HG03097 (cell line): ENCODE results near the gene CAV2.

Source experiments
- ATAC-seq: cut with Tn5 transposase; IDR thresholded peaks from one replicate; pipeline ENCODE4 v1.9.1; 2021; ENCODE audit not compliant: unreplicated experiment, low FRiP score

The CAV2 gene

DNA sequence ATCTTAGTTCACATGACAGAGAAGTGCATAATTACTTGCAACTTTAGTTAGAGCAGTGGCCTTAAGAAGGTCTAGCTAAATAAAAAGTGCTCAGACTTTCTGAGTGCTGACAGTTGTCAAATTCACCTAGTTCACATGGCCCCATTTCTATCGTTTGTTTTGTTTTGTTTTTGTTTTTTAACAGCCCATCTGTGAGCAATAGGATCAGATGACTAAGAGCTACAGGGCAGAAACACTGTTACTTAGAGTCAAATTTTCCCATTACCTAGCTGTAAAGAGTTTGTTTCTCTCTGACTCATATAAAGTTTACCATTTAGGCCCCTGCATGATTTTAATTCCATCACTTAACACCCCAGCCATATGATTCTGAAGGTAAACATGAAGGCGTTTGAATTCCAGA lies 44.1 kb downstream of the CAV2 start:
- no peak for ATAC-seq

DNA sequence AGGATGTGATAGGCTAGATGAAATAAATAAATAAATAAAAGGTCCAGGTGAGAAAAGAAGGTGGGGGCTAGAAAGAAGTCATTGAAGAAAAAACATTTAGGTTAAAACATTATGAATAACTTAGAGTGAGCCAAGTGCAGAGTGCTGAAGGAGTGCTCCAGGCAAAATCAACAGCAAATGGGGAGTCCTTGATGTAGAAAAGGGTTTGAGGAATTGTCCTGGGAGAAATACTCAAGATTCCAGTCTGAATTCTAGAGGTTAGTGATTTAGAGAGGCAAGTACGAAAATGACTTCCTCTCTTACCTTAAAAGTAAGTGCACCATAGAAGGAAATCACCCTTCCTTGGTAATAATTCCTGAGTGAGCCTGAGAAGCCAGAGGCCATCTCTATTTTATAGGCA lies 44.9 kb downstream of the CAV2 start:
- ATAC-seq: no peak

DNA sequence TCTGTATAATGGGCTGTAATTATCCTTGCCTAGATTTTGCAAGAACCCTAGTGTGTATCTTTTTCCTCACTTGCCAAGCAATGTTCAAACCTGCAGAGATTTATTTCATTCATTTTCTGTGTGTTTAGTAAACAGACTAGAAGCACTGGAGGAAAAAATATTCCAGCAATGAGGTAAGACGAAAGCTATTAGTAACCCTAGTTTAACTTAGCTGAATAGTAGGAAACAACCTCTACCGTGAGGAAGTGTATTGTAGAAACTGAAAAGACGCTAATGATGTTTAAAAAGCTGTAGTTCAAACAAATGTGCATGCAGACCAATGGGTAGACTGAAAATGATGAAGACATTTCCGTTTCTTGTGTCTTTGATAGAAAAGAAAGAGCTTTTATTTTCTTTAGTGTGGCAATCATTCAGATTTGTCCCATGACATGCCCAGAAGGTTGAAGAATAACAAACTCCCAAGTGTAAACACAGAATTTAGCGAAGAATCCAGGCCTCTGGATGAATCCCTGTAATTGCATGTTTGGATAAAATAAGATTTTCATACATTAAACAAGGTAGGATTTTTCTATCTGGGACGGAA lies 46.0 kb downstream of the CAV2 start:
- no peak for ATAC-seq

DNA sequence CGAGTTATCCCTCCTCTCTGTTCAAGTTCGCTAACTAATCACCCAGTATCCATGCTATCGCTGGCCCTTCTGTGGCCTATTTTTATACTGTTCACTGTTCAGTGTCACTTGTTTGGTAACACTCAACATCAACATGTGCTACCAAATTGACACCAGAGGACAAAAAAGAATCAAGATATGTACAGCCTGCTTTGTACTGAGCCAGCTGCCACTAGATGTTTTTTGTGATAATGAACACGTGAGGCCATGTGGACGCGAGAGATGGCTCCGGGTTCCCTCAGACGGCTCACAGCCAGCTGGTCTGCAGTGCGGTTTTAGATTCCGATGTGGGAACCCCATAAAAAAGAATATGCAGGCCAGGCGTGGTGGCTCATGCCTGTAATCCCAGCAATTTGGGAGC lies 46.5 kb downstream of the CAV2 start:
- no peak for ATAC-seq

DNA sequence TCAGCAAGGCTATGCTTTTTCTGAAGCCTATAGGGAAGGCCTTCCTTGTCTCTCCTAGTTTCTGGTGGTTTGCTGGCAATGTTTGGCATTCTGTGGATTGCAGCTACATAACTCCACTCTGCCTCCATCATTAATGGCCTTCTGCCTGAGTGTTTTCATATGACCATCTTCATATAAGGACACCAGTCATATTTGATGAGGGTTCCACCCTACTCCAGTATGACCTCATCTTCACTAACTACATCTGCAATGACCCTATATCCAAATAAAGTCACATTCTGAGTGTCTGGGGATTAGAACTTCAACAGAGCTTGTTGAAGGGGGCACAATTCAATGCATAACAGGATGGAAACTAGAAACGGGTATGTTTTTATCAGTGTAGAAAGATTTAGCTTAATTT lies 47.4 kb downstream of the CAV2 start:
- no peak for ATAC-seq

DNA sequence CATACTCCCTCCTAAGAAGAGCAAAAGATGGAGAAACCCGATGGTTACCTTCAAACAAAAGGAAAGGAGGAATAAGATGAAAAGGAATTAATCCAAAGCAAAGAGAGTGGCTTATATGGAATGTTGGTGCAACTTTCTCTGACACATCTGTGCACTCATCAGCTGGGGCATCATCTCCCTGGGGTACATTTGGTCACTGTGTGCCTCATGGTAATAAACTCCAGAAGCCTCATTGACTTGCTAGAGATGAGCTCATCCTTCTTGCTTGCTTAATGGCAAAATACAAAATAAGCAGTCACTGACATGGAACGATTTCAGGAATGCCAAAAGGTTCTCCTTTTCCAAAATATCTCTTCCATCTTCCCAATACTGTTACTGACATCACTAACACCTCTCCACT lies 47.8 kb downstream of the CAV2 start:
- ATAC-seq: no peak

DNA sequence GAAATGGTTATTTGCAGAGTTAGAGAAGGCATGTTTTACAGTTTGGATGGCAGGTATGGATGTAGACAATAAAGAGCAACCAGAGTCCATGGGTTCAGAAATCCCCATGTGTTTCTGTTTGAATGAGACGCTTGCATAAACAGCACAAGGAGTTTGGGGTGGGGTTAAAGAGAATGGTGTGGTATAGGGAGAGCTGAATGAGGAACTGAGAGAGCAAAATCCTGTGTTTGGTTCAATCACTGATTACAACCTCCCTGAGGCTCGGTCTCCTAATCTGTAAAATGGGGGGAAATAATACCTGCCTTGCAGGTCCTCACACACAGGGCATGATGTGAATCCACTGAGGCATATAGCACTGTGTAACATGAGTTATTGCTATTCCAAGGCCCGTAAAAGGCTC lies 49.0 kb downstream of the CAV2 start:
- no peak for ATAC-seq

DNA sequence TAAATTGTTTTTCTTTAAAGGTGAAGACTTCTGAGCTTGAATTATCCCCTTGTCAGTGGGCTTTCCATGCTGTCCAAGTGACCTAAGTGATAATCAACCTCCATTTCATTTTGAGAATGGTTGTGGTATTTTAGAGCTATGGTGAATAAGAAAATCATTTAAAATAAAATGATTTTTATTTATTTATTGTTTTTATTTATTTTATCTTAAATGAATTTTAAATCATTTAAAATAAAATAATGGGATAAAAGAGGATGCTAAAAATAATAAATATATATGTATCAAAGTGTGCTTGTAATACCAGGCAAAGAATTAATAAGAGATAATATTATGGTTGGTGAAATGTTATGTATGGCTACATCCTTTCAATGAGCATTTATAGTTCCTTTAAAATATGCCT lies 49.8 kb downstream of the CAV2 start:
- no peak for ATAC-seq

DNA sequence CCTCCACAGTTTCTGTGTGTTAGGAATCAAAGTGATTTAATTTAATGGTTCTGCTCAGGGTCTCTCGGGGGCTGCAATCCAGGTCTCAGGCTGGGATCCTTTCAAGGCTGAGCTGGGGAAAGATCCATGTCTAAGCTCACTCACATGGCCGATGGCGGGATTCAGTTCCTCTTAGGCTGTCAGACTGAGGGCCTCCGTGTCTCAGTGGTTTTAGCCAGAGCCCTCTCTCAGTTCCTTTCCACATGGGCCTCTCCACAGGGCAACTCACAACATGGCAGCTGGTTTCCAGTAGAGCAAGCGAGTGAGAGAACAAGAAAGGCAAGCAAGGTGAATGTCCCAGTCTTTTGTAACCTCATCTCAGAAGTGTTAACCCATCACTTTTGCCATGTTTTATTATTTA lies 52.2 kb downstream of the CAV2 start:
- ATAC-seq: no peak

DNA sequence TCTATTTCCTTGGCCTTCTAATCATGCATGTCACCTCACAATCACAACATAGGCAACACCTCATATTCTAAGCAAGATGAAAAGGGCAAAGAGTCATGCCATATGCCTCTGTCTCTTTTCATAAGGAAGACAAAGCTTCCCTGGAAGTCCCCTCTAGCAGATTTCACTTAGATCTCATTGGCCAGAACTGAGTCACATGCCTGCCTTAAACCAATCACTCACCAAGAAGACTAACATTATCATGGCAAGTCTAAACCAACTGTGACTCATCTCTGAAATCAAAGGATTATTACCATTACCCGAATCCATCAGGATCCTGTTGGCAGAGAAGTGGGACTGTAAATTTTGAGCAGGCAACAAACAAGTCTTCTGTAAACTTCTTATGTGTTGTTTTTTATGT lies 53.1 kb downstream of the CAV2 start:
- no peak for ATAC-seq

DNA sequence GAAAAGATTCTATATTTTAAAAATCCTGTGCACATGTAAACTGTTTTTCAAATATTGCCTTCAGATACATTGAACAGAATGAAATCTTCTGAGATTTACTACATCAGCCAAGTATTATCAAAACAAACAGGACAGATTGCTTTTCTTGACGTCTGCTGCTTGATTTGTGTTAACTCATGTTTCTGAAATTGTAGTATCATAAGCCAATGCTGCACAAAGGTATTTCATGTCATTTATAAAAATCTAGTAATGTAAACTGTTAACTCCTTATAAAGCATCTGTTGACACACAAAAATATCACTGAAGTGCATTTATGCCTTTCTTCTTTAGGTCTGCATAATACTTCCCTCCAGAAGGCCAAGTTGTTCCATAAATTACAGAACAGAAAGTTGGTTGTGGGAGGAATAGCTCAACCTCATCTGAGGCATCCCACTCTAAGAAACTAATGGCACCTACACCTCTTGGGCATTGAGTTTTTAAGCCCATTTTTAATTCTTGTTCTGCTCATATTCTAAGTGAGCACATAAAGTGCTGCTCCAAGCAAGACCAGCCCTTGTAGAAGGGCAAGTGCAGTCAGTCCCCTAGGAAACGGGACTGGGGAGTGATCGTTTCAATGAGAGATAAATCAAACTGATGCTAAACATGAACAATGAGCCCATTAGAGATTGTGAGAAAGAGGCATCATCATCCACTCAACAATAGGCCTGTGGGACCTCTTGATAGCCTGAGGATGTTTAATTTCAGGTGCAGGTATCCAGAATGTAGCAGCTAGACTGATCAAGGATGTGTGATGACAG lies 53.8 kb downstream of the CAV2 start:
- no peak for ATAC-seq

DNA sequence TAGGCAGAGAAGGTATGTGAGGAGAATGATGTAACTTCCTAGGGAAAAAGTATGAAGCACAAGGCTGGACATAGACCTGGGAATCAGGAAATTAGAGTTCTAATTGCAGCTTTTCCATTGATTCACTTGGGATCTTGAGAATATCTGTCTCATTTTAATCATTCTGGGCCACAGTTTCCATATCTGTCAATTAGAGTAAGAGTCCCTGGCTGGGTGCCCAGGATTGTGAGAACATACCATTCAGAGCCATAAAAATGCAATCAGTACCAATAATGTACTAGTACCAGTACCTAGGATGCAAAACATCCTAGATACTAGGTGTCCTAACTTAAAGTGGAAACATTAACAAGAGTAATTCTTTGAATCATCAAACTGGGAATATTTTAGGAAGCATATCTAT lies 54.9 kb downstream of the CAV2 start:
- ATAC-seq: no peak

DNA sequence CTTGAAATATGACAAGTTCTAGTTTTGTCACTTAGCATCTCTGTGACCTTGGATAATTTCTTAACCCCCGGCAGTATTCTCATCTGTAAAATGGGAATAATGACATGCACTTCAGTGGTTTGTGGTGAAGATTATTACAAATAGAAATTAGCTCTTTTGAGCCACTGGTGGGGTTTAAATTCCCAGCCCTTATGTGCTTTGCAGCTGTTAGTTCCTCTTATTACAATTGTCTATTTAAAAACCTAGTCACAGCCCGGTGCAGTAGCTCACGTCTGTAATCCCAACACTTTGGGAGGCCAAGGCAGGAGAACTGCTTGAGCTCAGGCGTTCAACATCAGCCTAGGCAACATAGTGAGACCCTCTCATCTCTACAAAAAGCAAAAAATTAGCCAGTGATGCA lies 55.4 kb downstream of the CAV2 start:
- ATAC-seq: no peak

DNA sequence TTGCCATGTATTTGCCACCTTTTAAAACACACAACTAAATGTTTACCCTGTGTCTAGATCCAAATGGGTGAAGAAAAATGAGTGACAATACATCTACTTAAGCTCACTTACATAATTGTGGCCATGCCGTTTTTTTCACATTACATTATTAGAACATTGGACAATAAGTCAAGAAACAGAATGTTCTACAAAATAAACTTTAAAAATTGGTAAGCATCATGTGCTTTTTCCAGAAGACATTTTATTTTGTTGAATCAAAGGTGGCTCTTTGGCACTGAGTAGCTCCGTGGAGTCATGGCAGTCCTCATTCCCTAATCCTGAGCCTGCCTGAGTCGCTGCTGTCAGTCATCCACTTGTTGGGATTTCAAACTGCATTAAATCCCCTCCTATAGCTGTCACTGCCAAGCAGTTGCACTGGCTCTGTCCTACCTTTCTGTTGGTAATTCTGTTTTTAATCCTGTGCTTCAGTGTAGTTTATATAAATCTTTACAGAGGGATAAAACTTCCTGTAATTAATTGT lies 57.6 kb downstream of the CAV2 start:
- no peak for ATAC-seq

DNA sequence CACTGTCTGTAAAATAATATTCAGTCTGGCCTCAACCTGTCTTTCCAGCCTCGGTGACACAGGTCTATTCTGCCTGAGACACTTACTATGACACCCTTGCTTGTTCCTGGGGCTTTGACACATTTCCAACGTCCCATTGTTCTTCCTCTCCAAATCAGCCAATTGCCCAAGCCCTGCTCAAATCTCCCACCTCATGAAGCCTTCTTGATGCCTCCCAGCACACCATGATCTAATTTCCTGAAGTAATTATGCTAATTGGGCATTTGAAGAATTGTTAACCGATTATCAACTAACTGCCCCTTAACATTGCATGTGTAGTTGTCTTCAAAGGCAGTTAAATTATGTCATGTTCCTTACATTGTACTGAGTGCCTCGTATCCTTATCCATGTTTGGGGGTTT lies 58.4 kb downstream of the CAV2 start:
- no peak for ATAC-seq
